Kidney (tissue), 14 donors: ENCODE measurements around the gene ANKRD65. TPM values are rescaled to one million over a fixed set of nuclear protein-coding genes. Genes with fewer than 3 reads are reported as not detected.

Experiments used
- DNase-seq, 5 donors: peaks; one replicate each; pipeline ENCODE4 v3.0.0-alpha.2; 2013 to 2020
- FAIRE-seq: peaks from 2 replicates; lab custom pipeline; 2012; peaks lifted over from hg19 to GRCh38; lab: Jason Lieb, UNC
- H3K27ac ChIP-seq, 2 donors: one replicate each; pipeline ENCODE4 v1.7.0; 2013; ENCODE audit warnings: low read depth in 2 of 2, low read length in 2 of 2, inconsistent platforms in 1 of 2
- H3K27me3 ChIP-seq: one replicate; pipeline ENCODE4 v1.7.1; 2013; ENCODE audit warnings: low read length, inconsistent platforms; ENCODE audit not compliant: control insufficient read depth, insufficient read depth
- H3K36me3 ChIP-seq, 3 donors: one replicate each; pipeline versions ENCODE4 v1.7.0 to v1.7.1; 2013; ENCODE audit warnings: low read length in 3 of 3, control low read depth in 1 of 3, inconsistent platforms in 1 of 3; ENCODE audit not compliant: insufficient read depth in 3 of 3, control insufficient read depth in 2 of 3
- H3K4me1 ChIP-seq, 3 donors: one replicate each; pipeline versions ENCODE4 v1.7.0 to v1.7.1; 2013; ENCODE audit warnings: low read length in 3 of 3, inconsistent platforms in 1 of 3, low read depth in 1 of 3; ENCODE audit not compliant: control insufficient read depth in 2 of 3, insufficient read depth in 2 of 3
- H3K4me3 ChIP-seq, 3 donors: one replicate each; pipeline versions ENCODE4 v1.7.0 to v1.8.1; 2013; ENCODE audit warnings: low read length in 3 of 3, control low read depth in 1 of 3, inconsistent platforms in 1 of 3
- H3K9ac ChIP-seq, 3 donors: one replicate each; pipeline versions ENCODE4 v1.7.0 to v1.7.1; 2013; ENCODE audit warnings: low read length in 3 of 3, control low read depth in 1 of 3, inconsistent platforms in 1 of 3
- H3K9me3 ChIP-seq, 3 donors: one replicate each; pipeline versions ENCODE4 v1.7.0 to v1.7.1; 2013; ENCODE audit warnings: low read length in 3 of 3, control low read depth in 1 of 3, inconsistent platforms in 1 of 3; ENCODE audit not compliant: control insufficient read depth in 2 of 3, insufficient read depth in 1 of 3
- CTCF ChIP-seq: IDR thresholded peaks from 3 replicates; pipeline ENCODE4 v1.5.1; 2012; ENCODE audit warnings: mild to moderate bottlenecking, moderate library complexity, borderline replicate concordance; ENCODE audit not compliant: insufficient read depth; ENCODE audit errors: extremely low read depth
- intact Hi-C: fragments of 100-400 bp; cut with DNase I; formaldehyde crosslinking; loops from one replicate; pipeline ENCODE4 v1.11.1; 2022
- polyA plus RNA-seq: library from polyadenylated mRNA; stranded (reverse); fragments of 350-450 nt; fragmentation: Illumina TruSeq; extraction: RNeasy Lipid Tissue Mini Kit (QIAGEN cat#74804); gene quantifications from one replicate; pipeline ENCODE4 v1.2.3, GENCODE V29; 2014; ENCODE audit warnings: low read depth, low replicate concordance; ENCODE audit not compliant: insufficient read depth
- total RNA-seq: library from RNA; stranded (reverse); fragmentation: NEBNext Ultra II Directional; extraction: Animal tissue kit (Norgen Biotek cat#: 25700); gene quantifications from one replicate; pipeline ENCODE4 v1.2.1, GENCODE V29; 2021
- donor health status: control.
- donor health status: control.
- donor health status: control.
- donor health status: control.
- donor health status: control.
- donor health status: DM: yes; HTN: yes; CAD: no.
- donor health status: Normal renal cell carcinoma (clear cell type).

ANKRD65 gene
- total and polyA plus RNA-seq, 2 donors from 2014 or later: 5.2 to 7.1 TPM

- TF ChIP-seq CTCF: no peak
These were observed 14.2 kb upstream of the ANKRD65 start, which contains the start of gene VWA1 for GRCh38 chr1:1435106-1435903. TSS of gene VWA1 (plus strand) at chr1:1435690. CDS start at chr1:1435749, 59 bp downstream.

GRCh38 chr1:1434824-1435105 lies 13.7 kb upstream of the ANKRD65 start:
- peaks cover 0 to 46% (median 12%) of the 10 kb centered on the region in 3 donors for H3K4me1 ChIP-seq
- H3K9ac ChIP-seq: no peak overlapping the region
- FAIRE-seq: no peak
- intact Hi-C loops: no loop called here
- H3K27me3 ChIP-seq: no peaks in the 10 kb centered on the region
- no peaks in the 10 kb centered on the region for H3K36me3 ChIP-seq
- H3K9me3 ChIP-seq: no peaks in the 10 kb centered on the region
- peak overlapping the region in 1 of 3 donors; percentile 48 for H3K4me3 ChIP-seq
- no peak for TF ChIP-seq CTCF
- DNase-seq: no peak
- H3K27ac ChIP-seq: peak overlapping the region; percentile 86 to 91

More at GRCh38 chr1:1435106-1435903, 14.2 kb upstream of the ANKRD65 start, which contains the start of gene VWA1:
- Histone ChIP-seq H3K9me3 (no peaks in the 10 kb centered on the region), H3K36me3 (no peaks in the 10 kb centered on the region), H3K4me1 (peaks cover 0 to 46% (median 12%) of the 10 kb centered on the region in 3 donors), H3K4me3 (peak within 1 kb of the TSS; percentile 31 to 55 (median 33)), H3K27me3 (no peaks in the 10 kb centered on the region), H3K9ac (peak within 1 kb of the TSS in 2 of 3 donors; percentile 26 to 54), H3K27ac (peak within 1 kb of the TSS; percentile 86 to 91)
- DNase-seq (peak; percentile 63 to 90 (median 84)), FAIRE-seq (no peak)
- intact Hi-C loops: no loop called here

- FAIRE-seq (no peak), DNase-seq (peak; percentile 32 to 92 (median 76))
- peak overlapping the region in 1 of 3 donors; percentile 26 for H3K9ac ChIP-seq
These were observed 13.2 kb upstream of the ANKRD65 start for GRCh38 chr1:1434131-1434823.

More at GRCh38 chr1:1434131-1434823, 13.2 kb upstream of the ANKRD65 start:
- intact Hi-C loops: no loop called here
- Histone ChIP-seq H3K4me3 (peak overlapping the region in 1 of 3 donors; percentile 48), H3K27me3 (no peaks in the 10 kb centered on the region), H3K36me3 (no peaks in the 10 kb centered on the region), H3K4me1 (peaks cover 0 to 50% (median 12%) of the 10 kb centered on the region in 3 donors), H3K27ac (peak overlapping the region; percentile 86 to 91), H3K9me3 (no peaks in the 10 kb centered on the region)
- TF ChIP-seq CTCF: no peak
